GM12878 (cell line): Measurements from ENCODE around the gene FUZ. TPM values are rescaled to one million over a fixed set of nuclear protein-coding genes. Genes with fewer than 3 reads are reported as not detected.

Experiments
- ATAC-seq: fragments of 200-7000 bp; cut with Tn5 transposase; 3 replicates; pipeline ENCODE4 v1.9.1; 2020; ENCODE audit warnings: mild to moderate bottlenecking, moderate library complexity
- BruUV-seq: library from RNA; stranded (reverse); fragments of 400-500 nt; replicated peaks from 2 replicates; lab custom pipeline; 2021; lab: Mats Ljungman, UMichigan
- CTCF ChIA-PET: fragments of 300-600 bp; sonication (Branson Sonifier 250); formaldehyde crosslinking; extraction: SDS; loops from one replicate; lab custom pipeline; 2021; ENCODE audit warnings: inconsistent platforms; lab: Yijun Ruan, JAX
- POLR2A ChIA-PET: fragments of 350-600 bp; formaldehyde crosslinking; extraction: SDS; loops from one replicate; lab custom pipeline; 2021; ENCODE audit warnings: inconsistent platforms; lab: Charles Lee
- RAD21 ChIA-PET: fragments of 300-600 bp; sonication (Branson Sonifier 250); formaldehyde crosslinking; loops from one replicate; lab custom pipeline; 2023; ENCODE audit warnings: antibody characterized with exemption; ENCODE audit not compliant: unreplicated experiment; lab: Charles Lee
- SMC1A ChIA-PET: fragments of 300-600 bp; sonication (Branson Sonifier 250); formaldehyde crosslinking; loops from one replicate; lab custom pipeline; 2023; ENCODE audit not compliant: unreplicated experiment, uncharacterized antibody; lab: Charles Lee
- DNase-seq: peaks from one replicate; pipeline ENCODE4 v3.0.0-alpha.2; 2011; ENCODE audit warnings: low read depth, low spot score
- FAIRE-seq: peaks from 3 replicates; lab custom pipeline; 2011; peaks lifted over from hg19 to GRCh38; lab: Jason Lieb, UNC
- H2AFZ ChIP-seq: 2 replicates; pipeline ENCODE4 v1.6.0; 2011; ENCODE audit warnings: low read depth, low read length, control low read depth; ENCODE audit not compliant: control insufficient read depth
- H3K27ac ChIP-seq: 2 replicates; pipeline ENCODE4 v1.5.1; 2011; ENCODE audit warnings: control low read depth; ENCODE audit not compliant: control insufficient read depth, insufficient read depth
- H3K27me3 ChIP-seq, 2 experiments: replicated peaks in 1 of 2; 2 replicates each; pipeline versions ENCODE4 v1.6.0 to v1.6.1; 2011; ENCODE audit warnings: low read length in 1 of 2; ENCODE audit not compliant: control insufficient read depth in 2 of 2, insufficient read depth in 2 of 2
- H3K36me3 ChIP-seq, 2 experiments: 2 replicates each; pipeline ENCODE4 v1.5.1; 2011; ENCODE audit warnings: low read length in 1 of 2; ENCODE audit not compliant: control insufficient read depth in 2 of 2, insufficient read depth in 2 of 2
- H3K4me1 ChIP-seq: 2 replicates; pipeline ENCODE4 v1.6.1; 2011; ENCODE audit warnings: mild to moderate bottlenecking, low read length, moderate library complexity, mixed read lengths; ENCODE audit not compliant: control insufficient read depth, insufficient read depth
- H3K4me2 ChIP-seq: 2 replicates; pipeline ENCODE4 v1.6.0; 2011; ENCODE audit warnings: control low read depth; ENCODE audit not compliant: control insufficient read depth, insufficient read depth
- H3K4me3 ChIP-seq: fragments of 200-600 bp; sonication (generic); 2 replicates; pipeline ENCODE4 v1.5.1; 2016
- H3K79me2 ChIP-seq: 2 replicates; pipeline ENCODE4 v1.6.0; 2011; ENCODE audit warnings: low read length; ENCODE audit not compliant: control insufficient read depth, insufficient read depth
- H3K9ac ChIP-seq: 2 replicates; pipeline ENCODE4 v1.8.0; 2011; ENCODE audit warnings: low read length, control low read depth, mixed read lengths; ENCODE audit not compliant: control insufficient read depth, insufficient read depth
- H3K9me3 ChIP-seq: replicated peaks from 3 replicates; pipeline ENCODE4 v1.5.1; 2011; ENCODE audit warnings: mild to moderate bottlenecking, low read length; ENCODE audit not compliant: control insufficient read depth, insufficient read depth
- H4K20me1 ChIP-seq: 2 replicates; pipeline ENCODE4 v1.6.0; 2011; ENCODE audit not compliant: control insufficient read depth, insufficient read depth
- CHD2 ChIP-seq: IDR thresholded peaks from 2 replicates; pipeline ENCODE4 v1.6.1; 2011; ENCODE audit warnings: low read depth, low read length, improper control_type of control experiment, borderline replicate concordance
- GABPA ChIP-seq: IDR thresholded peaks from 2 replicates; pipeline ENCODE4 v1.6.1; 2014; ENCODE audit warnings: antibody characterized with exemption, low read depth, mild to moderate bottlenecking, inconsistent platforms
- NFYB ChIP-seq: IDR thresholded peaks from 2 replicates; pipeline ENCODE4 v1.6.1; 2011; ENCODE audit warnings: low read depth, mild to moderate bottlenecking, low read length, improper control_type of control experiment, moderate library complexity; ENCODE audit not compliant: insufficient read depth
- NR2C2 ChIP-seq: IDR thresholded peaks from 2 replicates; pipeline ENCODE4 v1.6.1; 2011; ENCODE audit warnings: borderline replicate concordance, low read depth; ENCODE audit not compliant: control insufficient read depth, insufficient read length
- PBX3 ChIP-seq: IDR thresholded peaks from 2 replicates; pipeline ENCODE4 v1.6.1; 2011; ENCODE audit warnings: mild to moderate bottlenecking, low read depth, low read length, moderate library complexity; ENCODE audit not compliant: insufficient replicate concordance
- RB1 ChIP-seq: fragments of 450-650 bp; formaldehyde crosslinking; IDR thresholded peaks from 2 replicates; pipeline ENCODE4 v1.6.1; 2017; ENCODE audit warnings: mild to moderate bottlenecking, borderline replicate concordance
- RCOR1 ChIP-seq: conservative IDR thresholded peaks from 2 replicates; pipeline ENCODE4 v1.6.1; 2012; ENCODE audit warnings: low read depth, low read length, improper control_type of control experiment
- RFX5 ChIP-seq: IDR thresholded peaks from 2 replicates; pipeline ENCODE4 v1.6.1; 2011; ENCODE audit warnings: low read depth, low read length, improper control_type of control experiment
- SIX5 ChIP-seq: IDR thresholded peaks from 2 replicates; pipeline ENCODE4 v1.6.1; 2011; ENCODE audit warnings: mild to moderate bottlenecking, low read depth, low read length, moderate library complexity; ENCODE audit not compliant: severe bottlenecking
- SREBF2 ChIP-seq: IDR thresholded peaks from 2 replicates; pipeline ENCODE4 v1.6.1; 2012; ENCODE audit warnings: mild to moderate bottlenecking, low read length
- WGBS: methylation state at CpG from one replicate; pipeline ENCODE4 v1.1.6; 2016; ENCODE audit warnings: low lambda C conversion rate; ENCODE audit not compliant: insufficient replicate concordance, insufficient coverage; ENCODE audit errors: missing lambda C conversion rate; 5-methylcytosine and 5-hydroxymethylcytosine counted together
- in situ Hi-C: fragments of 300-500 bp; cut with MboI; formaldehyde crosslinking; loops from 9 replicates; pipeline ENCODE4 v1.14.3; 2018; ENCODE audit warnings: mixed read lengths
- intact Hi-C: fragments of 100-400 bp; cut with micrococcal nuclease; formaldehyde crosslinking; loops from one replicate; pipeline ENCODE4 v1.14.2; 2022; ENCODE audit not compliant: unreplicated experiment
- polyA plus RNA-seq, 11 experiments: library from polyadenylated mRNA; depleted of rRNA in 4 of 11; unstranded in 6 of 11; stranded (reverse) in 5 of 11; fragments of >200 nt; fragmentation: Nextera tagmentation in 4 of 11; fragmentation: Illumina TruSeq in 1 of 11; extraction: Ambion mirVana in 4 of 11; extraction: Trizol in 1 of 11; gene quantifications; 1 replicate in 1 of 11; 2 replicates in 10 of 11; pipeline versions ENCODE4 v1.2.1 to v1.2.3, GENCODE V29; 2011 to 2016; ENCODE audit warnings: inconsistent platforms in 2 of 11, missing spikeins in 2 of 11, low read depth in 1 of 11
- total RNA-seq, 4 experiments: library from RNA; depleted of rRNA in 3 of 4; stranded (reverse); fragments of >200 nt in 3 of 4; fragmentation: Illumina TruSeq in 1 of 4; extraction: Trizol in 1 of 4; gene quantifications; 2 replicates each; pipeline versions ENCODE4 v1.2.1 to v1.2.3, GENCODE V29; 2013 to 2021

FUZ gene
- total and polyA plus RNA-seq, 10 of the 15 experiments (the other 5 are each of a cell fraction or from before 2014, with no cell fraction given) = 0.18 to 11.5 (median 8.8) TPM

- TF ChIP-seq CHD2 = no peak
- TF ChIP-seq NFYB = no peak
- TF ChIP-seq GABPA = no peak
- TF ChIP-seq RFX5 = no peak
- no peak for TF ChIP-seq SIX5
- TF ChIP-seq SREBF2 = no peak
- no peak for TF ChIP-seq RB1
These were observed 7.1 kb downstream of the FUZ start (continued) for GRCh38 chr19:49805822-49806619.

GRCh38 chr19:49803529-49803856, 9.6 kb downstream of the FUZ start:
- Histone ChIP-seq H3K4me1 (no peaks in the 10 kb centered on the region), H3K4me2 (no peak overlapping the region), H3K9ac (no peak overlapping the region), H3K36me3 (peaks cover 9 to 21% of the 10 kb centered on the region in 2 experiments; a peak in 3 of 4 replicates), H4K20me1 (no peaks in the 10 kb centered on the region), H3K79me2 (no peaks in the 10 kb centered on the region), H3K27me3 (no peaks in the 10 kb centered on the region), H3K9me3 (no peaks in the 10 kb centered on the region), H3K4me3 (no peak overlapping the region), H3K27ac (no peak overlapping the region), H2AFZ (no peak overlapping the region)
- no TSS peak for BruUV-seq
- in situ Hi-C loops = no loop called here
- TF ChIP-seq PBX3 = no peak
- TF ChIP-seq RCOR1 = no peak
- no peak for TF ChIP-seq NR2C2
- WGBS = 96% methylated on average over 6 of the region's 6 CpGs
- ChIA-PET RAD21 (no interaction called here), SMC1A (no interaction called here), POLR2A (no interaction called here), CTCF (no interaction called here)
- ATAC-seq (no peak), DNase-seq (no peak), FAIRE-seq (no peak)
- intact Hi-C loops = no loop called here
